T-helper 9 cell (primary cell): ENCODE results near the gene DMD.
"Not testable (repeated sequence)": the region's sequence is repeated elsewhere in the genome, so short reads cannot be mapped to it uniquely, and the experiment has no call there.

Experiments
- DNase-seq: peaks from one replicate; pipeline ENCODE4 v3.0.0-alpha.2; 2020

The DMD gene

DNA sequence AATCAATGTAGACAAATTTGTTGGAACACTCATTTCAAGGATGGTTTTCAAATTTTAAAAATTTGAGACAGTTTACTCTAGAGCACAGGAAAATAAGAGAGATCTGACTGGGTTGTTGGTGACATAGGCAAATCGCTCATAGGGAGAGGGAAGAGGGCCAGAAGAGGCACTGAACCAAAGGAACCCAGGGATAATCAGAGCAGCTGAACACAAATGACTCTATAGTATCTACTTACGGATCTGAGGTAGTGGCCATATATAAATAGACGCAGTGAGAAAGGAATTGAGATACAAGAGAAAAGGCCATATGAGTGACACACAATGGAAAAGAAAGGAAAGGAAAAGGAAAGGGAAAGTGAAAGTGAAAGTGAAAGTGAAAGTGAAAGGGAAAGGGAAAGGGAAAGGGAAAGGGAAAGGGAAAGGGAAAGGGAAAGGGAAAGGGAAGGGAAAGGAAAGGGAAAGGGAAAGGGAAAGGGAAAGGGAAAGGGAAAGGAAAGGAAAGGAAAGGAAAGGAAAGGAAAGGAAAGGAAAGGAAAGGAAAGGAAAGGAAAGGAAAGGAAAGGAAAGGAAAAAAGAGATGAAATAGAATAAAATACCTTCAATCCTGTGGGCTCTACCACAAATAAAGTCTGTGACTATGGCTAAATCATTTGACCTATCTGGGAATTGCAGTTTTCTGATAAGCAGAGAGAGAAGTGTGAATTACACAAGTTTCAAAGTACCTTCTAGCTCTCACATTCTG lies 759.2 kb downstream of the DMD start:
- DNase-seq, result no peak

DNA sequence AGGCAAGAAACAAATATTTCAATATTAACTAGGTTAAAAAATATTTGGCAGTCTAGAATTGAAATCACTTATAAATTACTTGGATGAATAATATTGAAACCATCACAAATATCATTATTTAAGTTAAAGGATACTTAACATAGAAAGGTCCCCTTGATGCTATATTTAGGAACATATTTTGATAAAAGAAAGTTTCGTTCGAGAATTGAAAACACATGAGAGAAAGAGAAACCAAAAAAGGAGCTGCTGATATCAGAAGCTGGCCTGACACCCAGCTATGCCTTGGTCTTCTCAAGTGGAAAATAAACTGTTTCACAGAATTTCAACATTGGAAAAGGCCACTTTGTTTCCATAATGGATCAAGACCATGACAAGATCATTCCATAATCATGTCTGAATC lies 762.4 kb downstream of the DMD start:
- no peak for DNase-seq

DNA sequence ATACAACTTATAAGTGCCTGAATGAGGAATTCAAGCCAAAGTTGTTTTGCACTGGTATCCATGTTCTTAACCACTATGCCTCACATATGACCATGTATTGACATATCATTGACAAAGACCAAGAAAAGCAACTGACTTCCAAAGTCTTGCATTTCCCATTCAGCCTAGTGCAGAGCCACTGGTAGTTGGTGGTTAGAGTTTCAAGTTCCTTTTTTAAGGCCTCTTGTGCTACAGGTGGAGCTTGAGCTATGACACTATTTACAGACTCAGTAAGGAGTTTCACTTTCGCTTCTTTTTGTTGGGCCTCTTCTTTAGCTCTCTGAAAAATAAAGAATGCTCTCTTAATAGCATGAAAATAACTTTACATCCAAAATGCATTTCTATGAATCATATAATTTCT lies 763.0 kb downstream of the DMD start:
- no peak for DNase-seq

DNA sequence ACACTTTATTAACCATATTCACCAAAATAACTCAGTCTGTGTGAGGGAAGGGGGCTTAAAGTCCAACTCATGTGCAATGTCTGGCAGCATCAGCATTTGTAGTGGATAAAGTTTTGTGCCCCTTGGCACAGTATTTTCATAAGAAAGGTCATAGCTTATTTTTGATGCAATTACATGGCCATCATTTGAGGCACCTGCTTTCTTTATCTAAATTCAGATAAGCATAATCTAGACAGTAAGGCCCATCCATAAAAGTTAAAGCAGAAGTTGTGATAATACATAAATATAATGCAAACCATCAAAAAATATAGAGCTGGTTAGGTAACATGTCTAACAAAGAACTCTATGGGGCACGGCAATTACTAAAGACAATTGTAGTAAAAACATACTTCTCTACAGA lies 763.7 kb downstream of the DMD start:
- DNase-seq, result no peak

DNA sequence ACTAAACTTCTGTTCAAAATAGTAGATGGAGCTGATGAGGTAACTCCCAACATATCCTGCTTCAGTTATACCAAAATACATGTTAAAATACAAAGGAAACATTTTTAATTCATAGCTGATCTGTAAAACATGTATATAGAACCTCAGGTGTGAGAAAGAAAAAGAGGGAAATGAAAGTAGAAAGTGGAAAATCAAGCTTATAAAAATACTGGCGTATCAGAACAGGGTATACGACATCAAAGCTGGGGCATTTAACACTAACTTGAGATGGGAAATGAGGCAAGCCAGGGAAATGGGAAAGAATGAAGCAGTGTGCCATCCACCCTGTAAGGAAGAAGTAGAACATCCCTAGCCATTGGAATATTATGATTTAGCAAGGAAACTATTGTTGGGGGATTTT lies 767.5 kb downstream of the DMD start:
- no peak for DNase-seq

DNA sequence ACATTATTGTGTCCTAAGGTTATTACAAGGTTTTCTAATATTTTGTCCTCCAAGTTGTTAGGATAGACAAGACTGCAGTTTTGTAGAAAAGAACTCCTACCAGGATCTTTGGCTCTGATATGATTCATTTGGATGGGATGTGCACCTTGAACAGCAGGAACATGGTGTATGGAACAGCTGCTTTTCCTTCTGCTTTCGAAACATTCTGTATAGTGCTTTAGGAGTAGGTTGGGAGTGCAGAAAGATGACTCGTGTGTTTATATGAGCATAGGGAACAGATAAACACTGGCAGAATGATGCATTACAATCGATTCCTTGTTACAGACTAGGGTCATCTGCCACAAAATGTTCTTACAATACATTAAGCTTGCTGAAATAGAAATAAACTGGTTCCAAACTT lies 790.1 kb downstream of the DMD start:
- no peak for DNase-seq

DNA sequence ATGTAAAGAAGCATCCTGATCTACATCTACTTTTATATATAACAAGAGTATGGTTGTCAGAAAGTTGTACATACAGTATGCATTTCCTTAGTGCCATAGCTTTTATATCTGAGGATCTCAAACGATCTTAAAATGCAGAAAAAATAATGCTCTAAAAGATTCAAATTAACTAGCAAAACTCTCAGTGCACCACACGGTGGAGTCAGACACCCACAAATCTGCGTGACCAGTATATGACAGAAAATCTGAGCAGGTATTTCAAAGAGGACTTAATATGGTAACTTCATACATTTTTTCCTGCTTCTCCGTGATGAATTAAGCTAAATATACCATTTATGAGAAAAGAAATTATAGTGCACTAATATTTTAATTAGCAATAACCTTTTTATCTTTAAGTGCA lies 803.0 kb downstream of the DMD start:
- peak; percentile 0 for DNase-seq

DNA sequence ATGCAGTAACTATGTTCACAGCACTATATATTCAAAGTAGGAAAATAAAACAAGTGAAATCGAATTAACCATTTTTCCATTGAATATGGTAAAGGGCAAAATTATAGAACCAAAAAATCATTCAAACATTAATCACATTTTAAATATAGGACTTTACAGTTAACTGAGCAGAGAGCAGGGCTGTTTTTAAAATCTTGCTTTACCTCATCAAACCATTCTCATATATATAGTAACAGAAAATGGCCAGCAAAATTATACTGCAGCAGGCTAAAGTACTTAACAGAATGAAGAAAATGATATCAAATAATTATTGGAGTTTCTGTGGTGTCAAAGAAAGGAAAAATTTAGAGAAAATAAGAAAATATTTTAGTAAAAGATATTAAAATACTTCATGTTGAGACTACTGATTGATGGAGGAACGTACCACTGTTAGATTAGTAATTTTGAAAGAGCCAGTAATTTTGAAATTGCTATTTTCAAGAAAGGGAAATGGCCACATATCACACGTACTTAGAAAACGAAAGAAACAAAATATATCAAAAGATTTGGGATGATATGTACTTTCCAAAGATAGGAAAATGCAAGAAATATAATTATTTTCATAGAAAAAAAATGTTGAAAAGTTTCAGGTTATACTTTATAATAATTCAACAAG lies 813.7 kb downstream of the DMD start:
- DNase-seq, result no peak

DNA sequence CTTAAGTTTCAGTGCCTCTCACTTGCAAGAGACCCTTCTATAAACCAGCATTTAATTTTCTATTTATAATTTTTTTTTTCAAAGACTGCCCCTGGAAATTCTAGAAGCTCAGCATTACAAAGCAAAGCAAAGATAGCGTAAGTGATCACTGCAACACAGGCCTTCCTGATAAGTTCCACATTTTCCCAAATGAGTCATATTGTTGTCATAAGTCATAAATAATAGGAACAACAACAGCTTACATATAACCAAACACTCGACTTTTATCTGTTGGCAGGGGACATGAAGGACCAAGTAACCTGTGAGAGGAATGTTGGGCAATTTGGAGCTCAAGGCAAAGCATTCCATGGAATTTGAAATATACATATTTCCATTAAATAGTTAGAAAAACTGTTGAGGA lies 815.5 kb downstream of the DMD start:
- no peak for DNase-seq

DNA sequence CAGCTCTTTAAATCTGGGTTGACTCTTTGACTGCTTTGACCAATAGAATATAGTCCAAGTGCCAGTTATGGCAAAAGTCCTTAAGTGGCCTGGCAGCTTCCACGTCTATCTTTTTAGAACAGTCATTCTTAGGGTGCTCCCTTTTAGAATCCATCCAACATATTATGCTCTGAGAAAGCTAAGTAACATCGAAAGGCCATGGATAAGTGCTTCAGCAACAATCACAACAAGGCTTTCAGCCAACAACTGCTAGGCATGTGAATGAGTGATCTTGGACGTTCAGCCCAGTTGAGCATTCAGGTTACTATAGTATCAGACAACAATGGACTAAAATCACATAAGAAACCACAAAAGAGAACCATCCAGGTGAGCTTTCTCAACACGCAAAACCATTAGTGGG lies 818.7 kb downstream of the DMD start:
- no peak for DNase-seq

DNA sequence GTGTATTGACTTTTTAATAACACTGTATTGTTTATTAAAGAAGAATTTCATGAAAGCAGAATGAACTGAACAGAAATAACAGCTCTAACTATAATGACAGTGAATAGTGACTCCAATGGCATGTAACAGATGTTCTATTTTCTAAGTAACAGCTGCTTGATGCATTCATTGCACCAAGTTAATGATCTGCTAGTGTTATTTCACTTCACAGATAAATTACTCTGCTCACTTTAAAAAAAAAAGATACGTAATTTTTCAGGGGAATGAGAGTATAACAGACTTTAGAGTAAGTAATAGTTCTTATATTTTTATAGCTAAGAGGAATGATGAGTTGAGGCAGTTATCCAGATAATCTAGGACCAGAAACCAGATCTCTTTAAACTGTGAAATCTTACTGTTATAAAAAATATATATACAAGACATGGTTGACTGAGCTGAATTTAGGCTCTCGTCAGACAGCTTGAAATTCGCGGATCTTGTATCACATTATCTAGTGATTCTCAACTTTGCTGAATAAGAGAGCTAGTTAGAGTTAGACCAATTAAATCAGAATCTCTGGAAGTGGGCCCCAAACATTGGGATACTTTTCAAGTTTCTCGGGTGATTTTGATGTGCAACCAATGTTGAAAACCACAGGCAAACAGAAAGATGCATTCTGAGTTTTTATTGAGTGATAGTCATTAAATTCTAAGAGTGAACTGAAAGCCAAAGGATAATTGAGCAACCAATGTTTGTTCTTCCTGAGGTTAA lies 840.7 kb downstream of the DMD start:
- no peak for DNase-seq

DNA sequence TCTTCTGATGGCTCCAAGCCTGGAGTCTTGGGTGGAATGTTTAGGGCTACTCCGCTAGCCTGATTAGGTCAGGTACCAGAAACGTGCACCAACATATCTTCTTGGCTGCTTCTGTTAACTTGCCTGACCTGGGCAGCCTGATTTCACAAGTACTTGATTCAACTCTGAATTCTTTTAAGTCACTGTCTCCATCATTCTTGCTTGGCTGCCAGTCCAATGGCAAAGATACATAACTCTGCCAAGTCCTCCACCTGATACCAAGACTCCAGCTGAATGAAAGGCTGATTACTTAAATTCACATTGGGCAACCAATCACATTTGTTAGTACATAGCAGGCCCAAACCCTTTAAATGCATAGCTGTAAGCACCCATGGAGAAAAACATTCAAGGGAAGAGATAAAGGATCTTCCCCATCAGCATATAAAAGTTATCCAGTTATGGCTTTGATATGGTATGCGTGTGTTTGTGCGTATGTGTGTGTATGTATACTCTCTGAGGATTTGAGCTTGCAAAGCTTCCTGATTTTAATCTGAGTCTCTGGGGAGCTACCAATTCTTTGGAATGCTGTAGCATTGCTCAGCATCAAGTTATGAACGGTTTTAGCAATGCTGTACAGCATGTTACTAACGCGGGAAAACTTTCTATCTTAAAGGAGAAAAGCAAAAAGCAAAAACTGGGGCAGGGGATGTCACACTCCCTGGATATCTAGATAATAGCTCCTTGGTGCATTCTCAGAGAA lies 917.2 kb downstream of the DMD start:
- no peak for DNase-seq

DNA sequence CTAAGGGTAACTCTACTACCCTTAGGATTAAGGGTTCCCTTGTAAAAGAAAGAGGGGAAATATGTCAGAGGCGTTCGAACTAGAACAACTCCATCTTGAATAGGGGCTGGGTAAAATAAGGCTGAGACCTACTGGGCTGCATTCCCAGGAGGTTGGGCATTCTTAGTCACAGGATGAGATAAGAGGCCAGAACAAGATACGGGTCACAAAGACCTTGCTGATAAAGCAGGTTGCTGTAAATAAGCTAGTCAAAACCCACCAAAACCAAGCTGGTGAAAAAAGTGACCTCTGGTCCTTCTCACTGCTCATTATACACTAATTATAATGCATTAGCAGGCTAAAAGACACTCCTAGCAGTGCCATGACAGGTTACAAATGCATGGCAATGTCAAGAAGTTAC lies 922.0 kb downstream of the DMD start:
- no peak for DNase-seq

DNA sequence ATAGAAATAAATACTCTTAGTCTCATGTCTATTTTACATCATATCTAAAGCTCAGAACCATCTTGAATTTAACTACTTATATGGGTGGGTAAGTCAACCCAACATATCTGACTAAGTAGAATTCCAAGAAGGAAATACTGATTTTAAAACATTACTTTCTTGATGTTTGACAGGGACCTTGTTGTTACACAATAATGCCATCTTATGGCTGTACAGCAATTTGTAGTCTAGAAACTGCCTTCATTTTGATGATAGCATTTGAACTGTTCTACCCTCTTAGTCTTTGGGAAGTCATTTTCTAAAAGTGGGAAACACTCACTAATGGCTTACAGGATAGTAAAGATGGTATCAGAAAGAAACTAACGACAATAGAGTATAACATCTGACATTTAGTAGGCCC lies 929.5 kb downstream of the DMD start:
- no peak for DNase-seq

DNA sequence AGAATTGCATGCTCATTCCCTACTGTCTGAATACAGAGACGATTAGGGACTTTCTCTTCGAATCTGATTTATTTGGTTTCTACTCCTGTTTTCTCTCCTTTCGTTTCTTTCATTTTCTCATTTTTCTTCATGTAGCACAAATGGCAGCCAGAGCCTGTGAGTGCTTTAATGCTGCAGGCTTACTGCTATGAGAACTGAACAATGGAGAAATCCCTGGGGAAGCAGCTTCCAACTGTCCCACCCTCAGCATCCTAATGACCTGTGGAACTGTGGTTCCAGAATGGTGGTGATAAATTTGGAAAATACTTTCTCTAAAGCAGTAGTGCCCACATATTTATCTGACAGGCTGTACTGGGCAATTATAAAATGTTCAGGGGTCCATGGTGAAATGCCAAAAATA lies 930.4 kb downstream of the DMD start:
- no peak for DNase-seq

DNA sequence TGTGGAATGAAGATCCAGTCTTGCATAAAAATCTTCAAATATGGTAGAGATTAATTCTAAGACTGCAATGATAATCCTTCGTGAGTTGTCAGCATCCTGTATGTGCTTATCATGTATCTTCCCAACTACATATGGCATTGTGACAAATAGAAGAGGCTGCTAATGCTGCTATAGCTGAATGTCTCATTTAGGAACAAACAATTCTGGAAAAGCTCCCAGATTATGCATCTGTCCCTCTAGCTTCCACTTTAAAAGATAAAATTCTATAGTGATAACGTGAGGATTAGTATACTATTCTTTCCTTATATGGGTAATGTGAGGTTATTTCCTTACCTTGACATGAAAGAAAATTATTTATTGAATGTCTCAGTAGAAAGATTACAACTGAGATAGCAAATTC lies 930.9 kb downstream of the DMD start:
- no peak for DNase-seq

DNA sequence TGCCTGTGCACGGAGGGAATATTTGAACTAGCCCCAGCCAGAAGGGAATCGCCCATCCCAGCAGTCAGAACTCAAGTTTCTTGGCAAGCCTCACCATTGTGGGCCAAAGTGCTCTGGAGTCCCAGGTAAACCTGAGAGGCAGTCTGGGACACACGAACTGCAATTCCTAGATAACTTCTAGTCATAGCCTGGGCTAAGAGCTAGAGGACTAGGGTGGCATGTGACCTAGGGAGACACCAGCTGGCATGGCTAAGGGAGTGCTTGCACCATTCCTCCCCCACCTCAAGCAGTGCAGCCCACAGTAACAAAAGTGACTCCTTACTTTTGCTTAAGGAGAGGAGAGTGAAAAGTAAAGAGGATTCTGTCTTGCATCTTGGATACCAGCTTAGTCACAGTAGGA lies 935.2 kb downstream of the DMD start:
- no peak for DNase-seq

DNA sequence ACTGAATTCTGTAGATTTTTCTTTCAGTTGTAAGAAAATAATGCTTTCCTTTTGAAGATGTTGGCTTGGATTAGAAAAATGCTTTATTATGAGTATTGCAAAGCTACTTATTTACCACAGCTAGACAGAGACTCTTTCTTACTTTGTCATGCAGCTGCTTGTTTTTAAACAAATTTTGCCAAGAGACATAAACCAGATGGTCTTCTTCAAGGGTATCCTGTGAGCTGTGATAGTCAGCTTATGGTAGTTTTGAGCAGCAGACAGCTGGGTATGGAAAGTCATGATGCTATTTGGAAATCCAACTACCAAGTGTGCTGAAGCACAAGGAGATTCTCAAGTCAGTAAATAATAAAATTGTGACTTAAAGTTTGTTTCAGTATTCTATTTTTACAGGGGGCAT lies 941.5 kb downstream of the DMD start:
- DNase-seq, result no peak

DNA sequence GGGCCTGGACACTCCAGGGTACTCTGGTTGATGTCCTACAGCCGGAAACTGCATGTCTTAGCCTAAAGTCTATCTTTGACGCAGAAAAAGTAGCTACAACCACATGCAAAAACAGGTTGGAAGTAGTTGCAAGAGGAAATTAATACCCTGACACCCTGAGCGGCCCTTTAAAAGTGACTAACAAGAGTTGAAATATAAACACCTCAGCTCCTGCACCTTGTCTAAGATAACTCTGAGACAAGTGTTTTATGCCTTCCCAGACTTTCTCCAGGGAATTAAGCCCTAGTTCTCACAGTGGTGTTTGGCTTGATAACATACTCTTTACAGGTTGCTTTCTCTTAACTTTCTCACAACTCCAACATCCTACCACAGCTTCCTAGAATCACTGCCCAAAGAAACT lies 943.1 kb downstream of the DMD start:
- DNase-seq, result no peak

DNA sequence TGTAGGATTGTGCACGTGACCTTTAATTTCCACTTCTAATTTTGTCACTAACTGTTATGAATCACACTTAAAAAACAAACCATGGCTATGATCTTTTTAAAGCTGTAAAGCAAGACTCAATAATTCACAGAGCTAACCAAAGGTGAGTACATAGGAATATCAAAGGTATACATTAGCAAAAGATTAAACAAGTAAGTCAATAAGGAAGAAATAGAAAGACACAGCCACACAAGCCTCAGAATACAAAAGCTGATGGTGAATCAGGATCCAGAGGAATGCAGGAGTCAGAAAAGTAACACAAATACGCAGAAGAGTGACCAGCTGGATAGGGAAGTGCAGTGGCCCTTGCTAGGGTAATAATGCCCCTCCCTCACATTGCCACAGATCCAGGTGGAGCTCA lies 943.6 kb downstream of the DMD start:
- no peak for DNase-seq

DNA sequence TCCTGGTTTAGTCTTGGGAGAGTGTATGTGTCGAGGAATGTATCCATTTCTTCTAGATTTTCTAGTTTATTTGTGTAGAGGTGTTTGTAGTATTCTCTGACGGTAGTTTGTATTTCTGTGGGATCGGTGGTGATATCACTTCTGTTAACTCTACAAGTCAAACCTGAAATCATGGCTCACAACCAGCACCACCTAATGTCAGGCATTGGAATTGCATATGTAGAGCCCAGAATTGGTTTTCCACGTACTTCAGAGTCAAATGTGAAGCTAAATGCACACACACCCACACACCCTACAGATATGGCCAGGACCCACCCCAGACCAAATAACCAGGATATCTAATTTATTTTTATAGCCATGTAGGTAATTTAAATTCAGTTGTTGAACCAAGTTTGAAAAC lies 964.7 kb downstream of the DMD start:
- not testable (repeated sequence) for DNase-seq

DNA sequence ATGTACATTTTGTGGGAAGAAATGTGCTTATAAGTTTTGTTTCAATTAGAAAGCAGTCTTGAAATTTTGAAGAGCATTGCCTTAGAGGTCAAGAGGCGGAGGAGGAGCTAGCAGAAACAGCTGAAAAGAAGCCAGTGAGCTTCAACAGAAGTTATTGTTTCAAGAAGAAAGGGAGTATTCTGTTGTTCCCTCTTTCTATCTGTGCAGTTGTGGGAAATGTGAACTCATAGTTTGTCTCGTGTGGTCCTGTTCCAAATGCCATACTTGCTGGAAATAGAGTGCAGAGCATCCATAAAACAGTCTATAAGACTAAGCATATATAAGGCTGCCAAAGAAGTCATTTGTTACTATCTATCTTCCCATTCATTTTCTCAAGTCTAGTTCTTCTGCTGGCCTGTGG lies 1015.7 kb downstream of the DMD start:
- no peak for DNase-seq

DNA sequence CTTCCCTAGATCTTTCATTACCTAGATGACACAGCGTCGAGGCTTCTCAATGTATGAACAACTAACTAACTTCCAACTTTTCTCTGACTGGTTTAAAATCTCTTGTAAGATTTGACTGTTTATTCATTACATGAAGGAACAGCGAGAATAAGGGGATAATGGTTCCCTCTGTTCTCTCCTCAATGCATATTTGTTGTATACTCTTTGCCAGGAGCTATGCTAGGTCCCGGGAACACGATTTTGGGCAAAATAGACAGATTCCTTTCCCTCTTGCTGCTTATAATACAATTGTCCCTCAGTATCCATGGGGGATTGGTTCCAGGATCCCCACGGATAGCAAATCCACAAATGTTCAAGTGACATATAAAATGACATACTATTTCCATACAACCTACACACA lies 1020.0 kb downstream of the DMD start:
- DNase-seq, result no peak

DNA sequence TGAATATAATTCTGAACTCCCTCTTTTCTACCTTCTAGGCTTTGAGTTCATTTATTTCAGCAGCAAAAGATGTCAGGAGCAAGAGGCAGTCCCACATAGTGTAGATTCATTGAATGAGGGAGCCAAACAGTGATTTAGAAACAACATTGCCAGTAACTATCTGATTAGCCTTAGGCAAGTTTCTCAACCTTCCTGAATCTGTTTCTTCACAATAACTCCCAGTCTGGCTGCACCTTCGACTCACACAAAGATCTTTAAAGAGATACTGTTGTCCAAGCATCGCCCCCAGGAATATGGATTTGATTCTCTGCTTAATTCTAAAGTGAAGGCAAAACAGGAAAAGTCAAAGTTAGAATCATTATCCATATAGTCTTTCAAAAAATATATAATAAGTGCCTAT lies 1026.2 kb downstream of the DMD start:
- no peak for DNase-seq
